CD4-positive, alpha-beta T cell treated with Interleukin-2 at 100 ng/mL for 4 hours (primary cell): Measurements from ENCODE around the gene BLOC1S2.
"Not testable (repeated sequence)": the region's sequence is repeated elsewhere in the genome, so short reads cannot be mapped to it uniquely, and the experiment has no call there.

Experiments used
- DNase-seq: peaks from one replicate; pipeline ENCODE4 v3.0.0-alpha.2; 2020; ENCODE audit warnings: low spot score

The BLOC1S2 gene

GRCh38 chr10:100286051-100287033, at the start of gene BLOC1S2:
Gene BLOC1S2, minus strand, starts transcription at chr10:100286680. Its CDS starts 21 bp downstream, at chr10:100286659.
- DNase-seq: peak; percentile 85

- DNase-seq: no peak
These were observed 48.3 kb upstream of the BLOC1S2 start for GRCh38 chr10:100334762-100335161.

- DNase-seq: no peak
These were observed 47.4 kb upstream of the BLOC1S2 start for GRCh38 chr10:100333661-100334440.

GRCh38 chr10:100333106-100333505, 46.6 kb upstream of the BLOC1S2 start:
- no peak for DNase-seq

- DNase-seq: no peak
These were observed 43.6 kb upstream of the BLOC1S2 start, which contains the start of gene PKD2L1 for GRCh38 chr10:100330079-100330478. Gene PKD2L1, minus strand, starts transcription at chr10:100330228. Its CDS starts 125 bp downstream, at chr10:100330103.

GRCh38 chr10:100328198-100328597, 41.7 kb upstream of the BLOC1S2 start:
- DNase-seq: no peak

- no peak for DNase-seq
These were observed 41.2 kb upstream of the BLOC1S2 start for GRCh38 chr10:100327718-100328009.

- DNase-seq: peak; percentile 10
These were observed 40.7 kb upstream of the BLOC1S2 start for GRCh38 chr10:100327007-100327717.

GRCh38 chr10:100325158-100325557, 38.7 kb upstream of the BLOC1S2 start:
- DNase-seq: no peak

GRCh38 chr10:100319707-100320402, 33.4 kb upstream of the BLOC1S2 start:
- DNase-seq: no peak

- no peak for DNase-seq
These were observed 31.7 kb upstream of the BLOC1S2 start for GRCh38 chr10:100318207-100318606.

- DNase-seq: no peak
These were observed 29.1 kb upstream of the BLOC1S2 start for GRCh38 chr10:100315615-100316014.

- no peak for DNase-seq
These were observed 24.8 kb upstream of the BLOC1S2 start for GRCh38 chr10:100311298-100311697.

GRCh38 chr10:100307684-100308083, 21.2 kb upstream of the BLOC1S2 start:
- no peak for DNase-seq

- DNase-seq: no peak
These were observed 20.4 kb upstream of the BLOC1S2 start for GRCh38 chr10:100306861-100307260.

GRCh38 chr10:100304414-100304813, 17.9 kb upstream of the BLOC1S2 start:
- no peak for DNase-seq

- DNase-seq: no peak
These were observed 17.3 kb upstream of the BLOC1S2 start for GRCh38 chr10:100303724-100304319.

- not testable (repeated sequence) for DNase-seq
These were observed 14.6 kb upstream of the BLOC1S2 start for GRCh38 chr10:100301123-100301522.

GRCh38 chr10:100297242-100297641, 10.8 kb upstream of the BLOC1S2 start:
- DNase-seq: no peak

GRCh38 chr10:100293066-100293465, 6.6 kb upstream of the BLOC1S2 start:
- no peak for DNase-seq

- not testable (repeated sequence) for DNase-seq
These were observed 5.8 kb upstream of the BLOC1S2 start for GRCh38 chr10:100292300-100292699.
